Panc1 (cell line): Measurements from ENCODE around the gene ANKRD49. TPM values are rescaled to one million over a fixed set of nuclear protein-coding genes. Genes with fewer than 3 reads are reported as not detected.

Experiments used
- ATAC-seq: fragments of 200-7000 bp; cut with Tn5 transposase; 2 replicates; pipeline ENCODE4 v1.9.1; 2020; ENCODE audit warnings: mild to moderate bottlenecking, moderate library complexity
- BruUV-seq: library from RNA; stranded (reverse); fragments of 400-500 nt; replicated peaks from 2 replicates; lab custom pipeline; 2021; lab: Mats Ljungman, UMichigan
- CTCF ChIA-PET: fragments of 300-600 bp; sonication (Branson Sonifier 250); formaldehyde crosslinking; loops from one replicate; lab custom pipeline; 2022; ENCODE audit warnings: antibody characterized with exemption; lab: Charles Lee
- POLR2A ChIA-PET: fragments of 300-600 bp; sonication (Branson Sonifier 250); formaldehyde crosslinking; loops from one replicate; lab custom pipeline; 2022; ENCODE audit warnings: antibody characterized with exemption; lab: Charles Lee
- DNase-seq: peaks from one replicate; pipeline ENCODE4 v3.0.0-alpha.2; 2010; ENCODE audit warnings: low read depth, low spot score
- H3K27ac ChIP-seq: 2 replicates; pipeline ENCODE4 v1.5.1; 2011; ENCODE audit warnings: mild to moderate bottlenecking, low read length, inconsistent platforms
- H3K27me3 ChIP-seq: fragments of 200-500 bp; sonication (Bioruptor generic); 2 replicates; pipeline ENCODE4 v1.6.0; 2014; ENCODE audit warnings: low read length, inconsistent platforms; ENCODE audit not compliant: control insufficient read depth, insufficient read depth
- H3K36me3 ChIP-seq: fragments of 200-500 bp; sonication (Bioruptor generic); 2 replicates; pipeline ENCODE4 v1.5.1; 2014; ENCODE audit warnings: inconsistent platforms, mild to moderate bottlenecking, low read length, moderate library complexity; ENCODE audit not compliant: control insufficient read depth, insufficient read depth
- H3K4me1 ChIP-seq: 2 replicates; pipeline ENCODE4 v1.5.1; 2011; ENCODE audit warnings: inconsistent platforms, mild to moderate bottlenecking, low read length, moderate library complexity; ENCODE audit not compliant: control insufficient read depth, insufficient read depth
- H3K4me3 ChIP-seq, 2 experiments: 2 replicates each; pipeline ENCODE4 v1.5.1; 2011 to 2012; ENCODE audit warnings: low read depth in 2 of 2, low read length in 2 of 2, mild to moderate bottlenecking in 2 of 2, inconsistent platforms in 1 of 2, moderate library complexity in 1 of 2
- H3K9me3 ChIP-seq: fragments of 200-500 bp; sonication (Bioruptor generic); 2 replicates; pipeline ENCODE4 v1.5.1; 2014; ENCODE audit warnings: low read depth, mild to moderate bottlenecking, inconsistent platforms, low read length, moderate library complexity; ENCODE audit not compliant: control insufficient read depth, insufficient read depth
- POLR2AphosphoS5 ChIP-seq: IDR thresholded peaks from 2 replicates; pipeline ENCODE4 v1.6.1; 2012; ENCODE audit warnings: mild to moderate bottlenecking, low read depth, low read length, moderate library complexity
- SIN3A ChIP-seq: IDR thresholded peaks from 2 replicates; pipeline ENCODE4 v1.6.1; 2012; ENCODE audit warnings: low read depth, mild to moderate bottlenecking, low read length, moderate library complexity, borderline replicate concordance; ENCODE audit not compliant: insufficient read depth
- TCF7L2 ChIP-seq: IDR thresholded peaks from 2 replicates; pipeline ENCODE4 v1.6.1; 2011; ENCODE audit warnings: mild to moderate bottlenecking, low read depth, low read length, inconsistent platforms
- in situ Hi-C: cut with HindIII; loops from 2 replicates; pipeline ENCODE4 v1.10.0; 2016; ENCODE audit warnings: low sequenced_read_pairs, low pct_unique_long_range_greater_than_20kb
- intact Hi-C: fragments of 100-400 bp; cut with micrococcal nuclease; formaldehyde crosslinking; loops from one replicate; pipeline ENCODE4 v1.10.0; 2022; ENCODE audit not compliant: unreplicated experiment
- total RNA-seq: library from RNA; stranded (reverse); gene quantifications from one replicate; pipeline ENCODE4 v1.2.1, GENCODE V29; 2021; ENCODE audit not compliant: unreplicated experiment
- TF ChIP-seq, protein P1 (sequence below): fragments of 450-650 bp; IDR thresholded peaks from 2 replicates; pipeline ENCODE4 v1.5.1; 2017; ENCODE audit warnings: mild to moderate bottlenecking
- TF ChIP-seq, protein P2 (sequence below), 2 experiments: IDR thresholded peaks; 2 replicates each; pipeline ENCODE4 v1.6.1; 2011 to 2012; ENCODE audit warnings: low read depth in 2 of 2, control low read depth in 1 of 2, low read length in 1 of 2, mild to moderate bottlenecking in 1 of 2, moderate library complexity in 1 of 2; ENCODE audit not compliant: insufficient read depth in 1 of 2

Gene ANKRD49
- total RNA-seq, 1 experiment from 2014 or later, result 15.4 TPM

DNA sequence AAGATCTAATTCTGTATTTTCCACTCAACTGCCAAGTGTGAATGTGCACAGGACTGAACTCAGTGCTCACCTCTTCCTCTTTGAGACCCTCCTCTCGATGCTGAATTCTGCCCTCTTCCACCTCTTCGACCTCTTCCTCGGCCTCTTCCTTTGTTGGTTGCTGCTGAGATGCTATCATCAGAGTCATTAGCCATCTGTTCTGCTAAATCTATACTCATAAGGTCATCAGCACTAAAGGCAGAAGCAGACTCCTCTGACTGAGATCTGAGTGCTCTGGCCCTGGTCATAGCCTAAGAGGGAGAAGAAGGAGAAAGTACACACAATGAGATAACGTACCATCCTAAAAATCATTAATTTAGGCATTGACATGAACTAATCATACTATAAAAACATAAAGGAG, 46.6 kb upstream of the ANKRD49 start:
- CTCF ChIA-PET, result no interaction called here
- Histone ChIP-seq H3K27me3 (no peaks in the 10 kb centered on the region), H3K4me1 (0 out of 2 replicates have a peak, but pooled peaks cover 2% of the 10 kb centered on the region), H3K36me3 (peaks cover 3% of the 10 kb centered on the region; the same call in 1 of the 2 replicates), H3K9me3 (no peaks in the 10 kb centered on the region), H3K27ac (no peak overlapping the region), H3K4me3 (no peak overlapping the region)
- no peak for ATAC-seq
- intact Hi-C loops, result no loop called here
- no peak for TF ChIP-seq SIN3A
- no peak for TF ChIP-seq TCF7L2
- TF ChIP-seq, protein P1, sequence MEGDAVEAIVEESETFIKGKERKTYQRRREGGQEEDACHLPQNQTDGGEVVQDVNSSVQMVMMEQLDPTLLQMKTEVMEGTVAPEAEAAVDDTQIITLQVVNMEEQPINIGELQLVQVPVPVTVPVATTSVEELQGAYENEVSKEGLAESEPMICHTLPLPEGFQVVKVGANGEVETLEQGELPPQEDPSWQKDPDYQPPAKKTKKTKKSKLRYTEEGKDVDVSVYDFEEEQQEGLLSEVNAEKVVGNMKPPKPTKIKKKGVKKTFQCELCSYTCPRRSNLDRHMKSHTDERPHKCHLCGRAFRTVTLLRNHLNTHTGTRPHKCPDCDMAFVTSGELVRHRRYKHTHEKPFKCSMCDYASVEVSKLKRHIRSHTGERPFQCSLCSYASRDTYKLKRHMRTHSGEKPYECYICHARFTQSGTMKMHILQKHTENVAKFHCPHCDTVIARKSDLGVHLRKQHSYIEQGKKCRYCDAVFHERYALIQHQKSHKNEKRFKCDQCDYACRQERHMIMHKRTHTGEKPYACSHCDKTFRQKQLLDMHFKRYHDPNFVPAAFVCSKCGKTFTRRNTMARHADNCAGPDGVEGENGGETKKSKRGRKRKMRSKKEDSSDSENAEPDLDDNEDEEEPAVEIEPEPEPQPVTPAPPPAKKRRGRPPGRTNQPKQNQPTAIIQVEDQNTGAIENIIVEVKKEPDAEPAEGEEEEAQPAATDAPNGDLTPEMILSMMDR, result no peak
- TF ChIP-seq, protein P2, sequence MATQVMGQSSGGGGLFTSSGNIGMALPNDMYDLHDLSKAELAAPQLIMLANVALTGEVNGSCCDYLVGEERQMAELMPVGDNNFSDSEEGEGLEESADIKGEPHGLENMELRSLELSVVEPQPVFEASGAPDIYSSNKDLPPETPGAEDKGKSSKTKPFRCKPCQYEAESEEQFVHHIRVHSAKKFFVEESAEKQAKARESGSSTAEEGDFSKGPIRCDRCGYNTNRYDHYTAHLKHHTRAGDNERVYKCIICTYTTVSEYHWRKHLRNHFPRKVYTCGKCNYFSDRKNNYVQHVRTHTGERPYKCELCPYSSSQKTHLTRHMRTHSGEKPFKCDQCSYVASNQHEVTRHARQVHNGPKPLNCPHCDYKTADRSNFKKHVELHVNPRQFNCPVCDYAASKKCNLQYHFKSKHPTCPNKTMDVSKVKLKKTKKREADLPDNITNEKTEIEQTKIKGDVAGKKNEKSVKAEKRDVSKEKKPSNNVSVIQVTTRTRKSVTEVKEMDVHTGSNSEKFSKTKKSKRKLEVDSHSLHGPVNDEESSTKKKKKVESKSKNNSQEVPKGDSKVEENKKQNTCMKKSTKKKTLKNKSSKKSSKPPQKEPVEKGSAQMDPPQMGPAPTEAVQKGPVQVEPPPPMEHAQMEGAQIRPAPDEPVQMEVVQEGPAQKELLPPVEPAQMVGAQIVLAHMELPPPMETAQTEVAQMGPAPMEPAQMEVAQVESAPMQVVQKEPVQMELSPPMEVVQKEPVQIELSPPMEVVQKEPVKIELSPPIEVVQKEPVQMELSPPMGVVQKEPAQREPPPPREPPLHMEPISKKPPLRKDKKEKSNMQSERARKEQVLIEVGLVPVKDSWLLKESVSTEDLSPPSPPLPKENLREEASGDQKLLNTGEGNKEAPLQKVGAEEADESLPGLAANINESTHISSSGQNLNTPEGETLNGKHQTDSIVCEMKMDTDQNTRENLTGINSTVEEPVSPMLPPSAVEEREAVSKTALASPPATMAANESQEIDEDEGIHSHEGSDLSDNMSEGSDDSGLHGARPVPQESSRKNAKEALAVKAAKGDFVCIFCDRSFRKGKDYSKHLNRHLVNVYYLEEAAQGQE (IDR thresholded peaks at IDR 0.05; ENCODE audit: insufficient read depth in 1 of 2, low read depth in 2 of 2, low read length in 1 of 2), result no peak
- TF ChIP-seq POLR2AphosphoS5, result no peak
- POLR2A ChIA-PET, result no interaction called here
- in situ Hi-C loops, result no loop called here
- no TSS peak for BruUV-seq
- DNase-seq, result no peak

DNA sequence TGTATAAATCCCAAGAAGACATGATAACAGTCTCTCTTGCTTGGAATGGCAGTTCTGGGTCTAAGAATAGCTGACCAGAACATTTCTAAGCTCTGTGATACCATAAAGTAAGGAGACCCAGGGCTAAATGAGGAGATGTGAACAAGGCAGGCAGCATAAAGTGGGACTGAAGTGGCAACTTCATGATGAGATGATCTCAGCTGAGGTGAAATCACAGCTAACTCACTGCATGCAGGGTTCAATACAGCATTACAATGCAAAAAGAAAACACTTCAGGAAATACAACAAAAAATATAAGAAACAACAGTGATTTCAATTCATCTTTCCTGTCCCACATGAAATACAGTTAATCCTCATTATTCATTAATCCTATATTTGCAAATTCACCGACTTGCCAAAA, 44.8 kb upstream of the ANKRD49 start:
- intact Hi-C loops (no loop called here), in situ Hi-C loops (no loop called here)
- TF ChIP-seq, protein P2 (IDR thresholded peaks at IDR 0.05; ENCODE audit: insufficient read depth in 1 of 2, low read depth in 2 of 2, low read length in 1 of 2), result no peak
- TF ChIP-seq TCF7L2, result no peak
- TF ChIP-seq, protein P1, result no peak
- TF ChIP-seq SIN3A, result no peak
- no peak for TF ChIP-seq POLR2AphosphoS5
- POLR2A ChIA-PET, result no interaction called here
- CTCF ChIA-PET, result no interaction called here
- H3K4me3 ChIP-seq, result no peak overlapping the region
- peaks cover 3% of the 10 kb centered on the region; the same call in 1 of the 2 replicates for H3K36me3 ChIP-seq
- BruUV-seq, result no TSS peak
- H3K27ac ChIP-seq, result no peak overlapping the region
- 0 out of 2 replicates have a peak, but pooled peaks cover 2% of the 10 kb centered on the region for H3K4me1 ChIP-seq
- ATAC-seq, result peak; percentile 60
- no peaks in the 10 kb centered on the region for H3K9me3 ChIP-seq
- no peaks in the 10 kb centered on the region for H3K27me3 ChIP-seq
- DNase-seq, result no peak
